Measurements from ENCODE around the gene MGME1. TPM values are rescaled to one million over a fixed set of nuclear protein-coding genes. Genes with fewer than 3 reads are reported as not detected.
A peak's percentile ranks its signal among the peaks of the same experiment; 100 is the strongest.

MGME1 gene
- polyA plus RNA-seq (ENCODE audit: insufficient read length) = 53.8 TPM
- long read RNA-seq, donor 1, transcript MGME1-203 (5 exons, 2,336 nt) = major isoform, 10 of 17 reads
- long read RNA-seq, donor 1, partial matches to known transcripts = 7 of 17 reads
- long read RNA-seq, donor 1, other reads (novel, unspliced or antisense) = 0 of 17 reads
- long read RNA-seq, donor 2, partial matches to known transcripts = 0 of 5 reads
- long read RNA-seq, donor 2, other reads (novel, unspliced or antisense) = 0 of 5 reads
- long read RNA-seq, donor 3, transcript MGME1-203 (5 exons, 2,336 nt) = major isoform, 12 of 18 reads
- long read RNA-seq, donor 3, partial matches to known transcripts = 6 of 18 reads
- long read RNA-seq, donor 3, other reads (novel, unspliced or antisense) = 0 of 18 reads
- long read RNA-seq, donor 4, partial matches to known transcripts = 0 of 1 reads
- long read RNA-seq, donor 4, other reads (novel, unspliced or antisense) = 0 of 1 reads
- long read RNA-seq, donor 5, transcript MGME1-203 (5 exons, 2,336 nt) = major isoform, 10 of 12 reads
- long read RNA-seq, donor 5, partial matches to known transcripts = 0 of 12 reads
- long read RNA-seq, donor 5, other reads (novel, unspliced or antisense) = 0 of 12 reads
- long read RNA-seq, donor 6, transcript MGME1-203 (5 exons, 2,336 nt) = major isoform, 5 of 5 reads
- long read RNA-seq, donor 6, partial matches to known transcripts = 0 of 5 reads
- long read RNA-seq, donor 6, other reads (novel, unspliced or antisense) = 0 of 5 reads
- long read RNA-seq, donor 7, transcript MGME1-203 (5 exons, 2,336 nt) = major isoform, 10 of 11 reads
- long read RNA-seq, donor 7, partial matches to known transcripts = 0 of 11 reads
- long read RNA-seq, donor 7, other reads (novel, unspliced or antisense) = 0 of 11 reads
- long read RNA-seq, donor 8, partial matches to known transcripts = 0 of 3 reads
- long read RNA-seq, donor 8, other reads (novel, unspliced or antisense) = 0 of 3 reads

GRCh38 chr20:17968366-17969277 is at the start of gene MGME1, which contains the start of gene SNX5:
Gene MGME1, plus strand, starts transcription at chr20:17969018. Its CDS starts 842 bp downstream, at chr20:17969860.
Gene SNX5, minus strand, starts transcription at chr20:17968794. Its CDS starts 369 bp downstream, at chr20:17968425.
- peak; percentile 99 for DNase-seq

- DNase-seq = no peak
Measured at GRCh38 chr20:17919149-17919548, 49.7 kb upstream of the MGME1 start.

- DNase-seq = no peak
Measured at GRCh38 chr20:17921774-17922173, 47.0 kb upstream of the MGME1 start.

- DNase-seq = no peak
Measured at GRCh38 chr20:17925141-17925939, 43.5 kb upstream of the MGME1 start.

- no peak for DNase-seq
Measured at GRCh38 chr20:17925940-17926300, 42.9 kb upstream of the MGME1 start.

GRCh38 chr20:17928211-17928611 is 40.6 kb upstream of the MGME1 start:
- DNase-seq = no peak

GRCh38 chr20:17928633-17929311 is 40.0 kb upstream of the MGME1 start:
- no peak for DNase-seq

- DNase-seq = no peak
Measured at GRCh38 chr20:17931513-17931912, 37.3 kb upstream of the MGME1 start.

GRCh38 chr20:17932396-17932795 is 36.4 kb upstream of the MGME1 start:
- no peak for DNase-seq

- DNase-seq = no peak
Measured at GRCh38 chr20:17933121-17933520, 35.7 kb upstream of the MGME1 start.

GRCh38 chr20:17933711-17934110 is 35.1 kb upstream of the MGME1 start:
- no peak for DNase-seq

- DNase-seq = no peak
Measured at GRCh38 chr20:17934141-17934862, 34.5 kb upstream of the MGME1 start.

GRCh38 chr20:17935186-17935585 is 33.6 kb upstream of the MGME1 start:
- no peak for DNase-seq

GRCh38 chr20:17935761-17936160 is 33.1 kb upstream of the MGME1 start:
- no peak for DNase-seq

- DNase-seq = no peak
Measured at GRCh38 chr20:17936286-17936760, 32.5 kb upstream of the MGME1 start.

GRCh38 chr20:17936761-17937732 is 31.8 kb upstream of the MGME1 start:
- DNase-seq = no peak

GRCh38 chr20:17938871-17939619 is 29.8 kb upstream of the MGME1 start:
- no peak for DNase-seq

All from left kidney (tissue), 8 donors.